ENCODE results near the gene ATG10.

ATG10 gene

GRCh38 chr5:82285206-82285605 lies 313.4 kb downstream of the ATG10 start:
- no peak for DNase-seq

- DNase-seq = no peak
Measured at GRCh38 chr5:82287625-82288024, 315.8 kb downstream of the ATG10 start.

- DNase-seq = no peak
Measured at GRCh38 chr5:82290005-82290404, 318.2 kb downstream of the ATG10 start.

GRCh38 chr5:82290908-82291307 lies 319.1 kb downstream of the ATG10 start:
- DNase-seq = no peak

- no peak for DNase-seq
Measured at GRCh38 chr5:82291420-82291819, 319.6 kb downstream of the ATG10 start.

- no peak for DNase-seq
Measured at GRCh38 chr5:82295144-82295543, 323.3 kb downstream of the ATG10 start.

- DNase-seq = no peak
Measured at GRCh38 chr5:82295959-82296531, 324.2 kb downstream of the ATG10 start.

GRCh38 chr5:82296929-82297328 lies 325.1 kb downstream of the ATG10 start:
- no peak for DNase-seq

GRCh38 chr5:82297711-82298110 lies 325.9 kb downstream of the ATG10 start:
- no peak for DNase-seq

- DNase-seq = peak; percentile 18 to 23
Measured at GRCh38 chr5:82298668-82299067, 326.8 kb downstream of the ATG10 start.

GRCh38 chr5:82301190-82301589 lies 329.4 kb downstream of the ATG10 start:
- no peak for DNase-seq
